Measurements from ENCODE around the gene SMURF1. TPM values are rescaled to one million over a fixed set of nuclear protein-coding genes. Genes with fewer than 3 reads are reported as not detected.

The SMURF1 gene
- total RNA-seq, 1 donor from 2014 or later = 44.7 TPM

DNA sequence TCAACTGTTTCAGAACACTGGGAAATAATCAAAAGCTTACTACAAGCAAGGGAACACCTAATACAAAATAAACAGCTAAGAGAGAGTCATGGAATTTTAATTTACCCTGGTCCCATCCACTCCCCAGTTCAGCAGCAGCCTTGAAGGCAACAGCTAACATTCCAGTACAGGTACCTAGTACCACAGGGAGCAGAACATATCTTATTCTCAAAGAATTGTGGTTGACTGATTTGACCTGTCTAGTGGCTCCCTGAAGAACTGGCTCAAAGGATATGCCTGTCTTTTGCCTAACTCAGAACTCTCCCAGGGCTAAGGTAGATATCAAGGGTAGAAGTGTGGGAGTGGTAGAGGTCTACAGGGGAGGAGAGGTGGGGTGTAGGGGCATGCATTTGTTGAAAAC lies 32.3 kb downstream of the SMURF1 start:
- H3K36me3 Mint-ChIP-seq (ENCODE audit: low read depth, unreplicated experiment) = peaks cover 15% of the 10 kb centered on the region
- H3K27me3 Mint-ChIP-seq (ENCODE audit: low read depth, unreplicated experiment) = no peaks in the 10 kb centered on the region
- H2AFZ ChIP-seq (ENCODE audit: low read depth, low read length) = no peak overlapping the region
- H3K9ac ChIP-seq (ENCODE audit: low read length) = no peak overlapping the region
- no peak for FAIRE-seq
- no peak overlapping the region for H3K4me3 ChIP-seq (ENCODE audit: insufficient read depth, low read depth, low read length)
- H3K27ac ChIP-seq (ENCODE audit: low read depth, low read length) = no peak overlapping the region
- H3K27ac Mint-ChIP-seq (ENCODE audit: unreplicated experiment) = peak overlapping the region; percentile 3
- peaks cover 98% of the 10 kb centered on the region for H3K79me2 ChIP-seq (ENCODE audit: insufficient read depth, low read length)
- H3K9me3 ChIP-seq (ENCODE audit: insufficient read depth, low read depth, low read length) = no peaks in the 10 kb centered on the region
- H3K4me1 Mint-ChIP-seq (ENCODE audit: low read depth, unreplicated experiment) = peaks cover 48% of the 10 kb centered on the region
- no peak for TF ChIP-seq EZH2 (IDR thresholded peaks at IDR 0.05; ENCODE audit: insufficient read depth, low read length)
- TF ChIP-seq, protein P1, sequence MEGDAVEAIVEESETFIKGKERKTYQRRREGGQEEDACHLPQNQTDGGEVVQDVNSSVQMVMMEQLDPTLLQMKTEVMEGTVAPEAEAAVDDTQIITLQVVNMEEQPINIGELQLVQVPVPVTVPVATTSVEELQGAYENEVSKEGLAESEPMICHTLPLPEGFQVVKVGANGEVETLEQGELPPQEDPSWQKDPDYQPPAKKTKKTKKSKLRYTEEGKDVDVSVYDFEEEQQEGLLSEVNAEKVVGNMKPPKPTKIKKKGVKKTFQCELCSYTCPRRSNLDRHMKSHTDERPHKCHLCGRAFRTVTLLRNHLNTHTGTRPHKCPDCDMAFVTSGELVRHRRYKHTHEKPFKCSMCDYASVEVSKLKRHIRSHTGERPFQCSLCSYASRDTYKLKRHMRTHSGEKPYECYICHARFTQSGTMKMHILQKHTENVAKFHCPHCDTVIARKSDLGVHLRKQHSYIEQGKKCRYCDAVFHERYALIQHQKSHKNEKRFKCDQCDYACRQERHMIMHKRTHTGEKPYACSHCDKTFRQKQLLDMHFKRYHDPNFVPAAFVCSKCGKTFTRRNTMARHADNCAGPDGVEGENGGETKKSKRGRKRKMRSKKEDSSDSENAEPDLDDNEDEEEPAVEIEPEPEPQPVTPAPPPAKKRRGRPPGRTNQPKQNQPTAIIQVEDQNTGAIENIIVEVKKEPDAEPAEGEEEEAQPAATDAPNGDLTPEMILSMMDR (IDR thresholded peaks at IDR 0.05; ENCODE audit: insufficient read depth, low read depth, low read length) = no peak
- H3K36me3 ChIP-seq (ENCODE audit: insufficient read depth, low read length) = no peaks in the 10 kb centered on the region
- DNase-seq (ENCODE audit: low read depth) = no peak
- peak overlapping the region; percentile 4 for H3K4me3 Mint-ChIP-seq (ENCODE audit: unreplicated experiment)
- no peak overlapping the region for H3K4me2 ChIP-seq (ENCODE audit: low read length)
- peaks cover 10% of the 10 kb centered on the region for H3K9me3 Mint-ChIP-seq (ENCODE audit: unreplicated experiment)
- H3K4me1 ChIP-seq (ENCODE audit: insufficient read depth, low read length) = peaks cover 41% of the 10 kb centered on the region
- peaks cover 87% of the 10 kb centered on the region for H4K20me1 ChIP-seq (ENCODE audit: insufficient read depth, low read length)
- H3K27me3 ChIP-seq (ENCODE audit: insufficient read depth, low read length) = no peaks in the 10 kb centered on the region

- DNase-seq (ENCODE audit: low read depth) (peak; percentile 49), FAIRE-seq (no peak)
- Histone ChIP-seq H3K36me3 (ENCODE audit: insufficient read depth, low read length) (no peaks in the 10 kb centered on the region), H3K4me1 (ENCODE audit: insufficient read depth, low read length) (peaks cover 46% of the 10 kb centered on the region), H4K20me1 (ENCODE audit: insufficient read depth, low read length) (peaks cover 87% of the 10 kb centered on the region), H3K4me2 (ENCODE audit: low read length) (peak overlapping the region; percentile 71), H3K79me2 (ENCODE audit: insufficient read depth, low read length) (peaks cover 98% of the 10 kb centered on the region), H2AFZ (ENCODE audit: low read depth, low read length) (no peak overlapping the region), H3K4me3 (ENCODE audit: insufficient read depth, low read depth, low read length) (no peak overlapping the region), H3K9ac (ENCODE audit: low read length) (no peak overlapping the region), H3K27me3 (ENCODE audit: insufficient read depth, low read length) (no peaks in the 10 kb centered on the region), H3K27ac (ENCODE audit: low read depth, low read length) (peak overlapping the region; percentile 63), H3K9me3 (ENCODE audit: insufficient read depth, low read depth, low read length) (no peaks in the 10 kb centered on the region)
- no peak overlapping the region for H3K4me3 Mint-ChIP-seq (ENCODE audit: unreplicated experiment)
- peaks cover 57% of the 10 kb centered on the region for H3K4me1 Mint-ChIP-seq (ENCODE audit: low read depth, unreplicated experiment)
- peak overlapping the region; percentile 8 for H3K27ac Mint-ChIP-seq (ENCODE audit: unreplicated experiment)
- peaks cover 10% of the 10 kb centered on the region for H3K9me3 Mint-ChIP-seq (ENCODE audit: unreplicated experiment)
- H3K27me3 Mint-ChIP-seq (ENCODE audit: low read depth, unreplicated experiment) = no peaks in the 10 kb centered on the region
- peaks cover 10% of the 10 kb centered on the region for H3K36me3 Mint-ChIP-seq (ENCODE audit: low read depth, unreplicated experiment)
- TF ChIP-seq, protein P1 (IDR thresholded peaks at IDR 0.05; ENCODE audit: insufficient read depth, low read depth, low read length) = no peak
- TF ChIP-seq EZH2 (IDR thresholded peaks at IDR 0.05; ENCODE audit: insufficient read depth, low read length) = no peak
These were observed 34.5 kb downstream of the SMURF1 start for GRCh38 chr7:99109108-99110051.

DNA sequence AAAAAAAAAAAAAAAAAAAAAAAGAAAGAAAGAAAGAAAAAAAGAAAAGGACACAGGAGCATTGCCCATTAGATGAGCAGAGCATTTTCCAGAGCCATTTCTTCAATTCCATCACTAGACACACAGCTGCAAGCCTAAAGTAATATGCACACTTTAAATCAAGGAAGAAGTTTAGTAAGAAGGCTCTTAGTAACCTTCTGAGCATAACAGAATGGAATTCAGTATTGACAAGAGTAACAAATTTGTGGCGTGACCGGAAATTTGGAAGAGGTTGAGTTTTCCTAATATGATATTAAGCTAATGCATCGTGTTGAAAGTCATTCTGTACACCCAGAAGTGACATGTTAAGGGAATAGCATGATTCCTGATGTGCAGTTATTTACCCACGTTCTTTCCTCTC lies 35.3 kb downstream of the SMURF1 start:
- Histone ChIP-seq H3K4me2 (ENCODE audit: low read length) (peak overlapping the region; percentile 71), H3K36me3 (ENCODE audit: insufficient read depth, low read length) (no peaks in the 10 kb centered on the region), H3K4me3 (ENCODE audit: insufficient read depth, low read depth, low read length) (no peak overlapping the region), H4K20me1 (ENCODE audit: insufficient read depth, low read length) (peaks cover 92% of the 10 kb centered on the region), H3K27me3 (ENCODE audit: insufficient read depth, low read length) (no peaks in the 10 kb centered on the region), H3K4me1 (ENCODE audit: insufficient read depth, low read length) (peaks cover 54% of the 10 kb centered on the region), H3K79me2 (ENCODE audit: insufficient read depth, low read length) (peaks cover 98% of the 10 kb centered on the region), H2AFZ (ENCODE audit: low read depth, low read length) (no peak overlapping the region), H3K9ac (ENCODE audit: low read length) (no peak overlapping the region), H3K9me3 (ENCODE audit: insufficient read depth, low read depth, low read length) (no peaks in the 10 kb centered on the region), H3K27ac (ENCODE audit: low read depth, low read length) (no peak overlapping the region)
- Mint-ChIP-seq H3K9me3 (ENCODE audit: unreplicated experiment) (peaks cover 10% of the 10 kb centered on the region), H3K4me3 (ENCODE audit: unreplicated experiment) (no peak overlapping the region), H3K36me3 (ENCODE audit: low read depth, unreplicated experiment) (peaks cover 10% of the 10 kb centered on the region), H3K4me1 (ENCODE audit: low read depth, unreplicated experiment) (peaks cover 59% of the 10 kb centered on the region), H3K27me3 (ENCODE audit: low read depth, unreplicated experiment) (no peaks in the 10 kb centered on the region), H3K27ac (ENCODE audit: unreplicated experiment) (peak overlapping the region; percentile 8)
- TF ChIP-seq EZH2 (IDR thresholded peaks at IDR 0.05; ENCODE audit: insufficient read depth, low read length) = no peak
- TF ChIP-seq, protein P1 (IDR thresholded peaks at IDR 0.05; ENCODE audit: insufficient read depth, low read depth, low read length) = no peak
- peak; percentile 56 for DNase-seq (ENCODE audit: low read depth)
- FAIRE-seq = no peak
